ENCODE results near the gene PRRT2.

The PRRT2 gene

DNA sequence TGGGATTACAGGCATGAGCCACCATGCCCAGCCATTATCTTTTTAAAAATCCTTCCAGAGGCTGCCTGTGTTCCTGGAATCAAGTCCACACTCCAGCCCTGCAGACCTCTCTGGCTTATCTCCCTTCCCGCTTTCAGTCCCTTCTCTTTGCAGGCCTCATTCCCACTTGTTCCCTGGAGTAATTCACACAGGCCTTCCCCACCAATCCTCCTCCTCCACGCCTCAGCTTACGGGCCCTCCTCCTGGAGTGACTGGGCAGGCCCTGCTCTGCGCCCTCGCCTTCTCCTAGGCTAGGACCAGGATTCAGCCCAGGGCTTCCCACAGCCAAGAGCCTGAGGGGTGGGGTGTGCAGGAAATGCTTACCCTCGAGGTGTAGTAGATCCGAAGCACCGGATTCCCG is 48.2 kb downstream of the PRRT2 start:
- H3K4me3 ChIP-seq (ENCODE audit: low read depth, low read length), result no peak overlapping the region
- TF ChIP-seq, protein P1, sequence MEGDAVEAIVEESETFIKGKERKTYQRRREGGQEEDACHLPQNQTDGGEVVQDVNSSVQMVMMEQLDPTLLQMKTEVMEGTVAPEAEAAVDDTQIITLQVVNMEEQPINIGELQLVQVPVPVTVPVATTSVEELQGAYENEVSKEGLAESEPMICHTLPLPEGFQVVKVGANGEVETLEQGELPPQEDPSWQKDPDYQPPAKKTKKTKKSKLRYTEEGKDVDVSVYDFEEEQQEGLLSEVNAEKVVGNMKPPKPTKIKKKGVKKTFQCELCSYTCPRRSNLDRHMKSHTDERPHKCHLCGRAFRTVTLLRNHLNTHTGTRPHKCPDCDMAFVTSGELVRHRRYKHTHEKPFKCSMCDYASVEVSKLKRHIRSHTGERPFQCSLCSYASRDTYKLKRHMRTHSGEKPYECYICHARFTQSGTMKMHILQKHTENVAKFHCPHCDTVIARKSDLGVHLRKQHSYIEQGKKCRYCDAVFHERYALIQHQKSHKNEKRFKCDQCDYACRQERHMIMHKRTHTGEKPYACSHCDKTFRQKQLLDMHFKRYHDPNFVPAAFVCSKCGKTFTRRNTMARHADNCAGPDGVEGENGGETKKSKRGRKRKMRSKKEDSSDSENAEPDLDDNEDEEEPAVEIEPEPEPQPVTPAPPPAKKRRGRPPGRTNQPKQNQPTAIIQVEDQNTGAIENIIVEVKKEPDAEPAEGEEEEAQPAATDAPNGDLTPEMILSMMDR (IDR thresholded peaks at IDR 0.05; ENCODE audit: borderline replicate concordance, insufficient read depth, low read depth, low read length), result no peak

- TF ChIP-seq, protein P1 (IDR thresholded peaks at IDR 0.05; ENCODE audit: borderline replicate concordance, insufficient read depth, low read depth, low read length), result no peak
- H3K4me3 ChIP-seq (ENCODE audit: low read depth, low read length), result peak overlapping the region; percentile 77
These were observed 50.4 kb downstream of the PRRT2 start for GRCh38 chr16:29862383-29862883.

DNA sequence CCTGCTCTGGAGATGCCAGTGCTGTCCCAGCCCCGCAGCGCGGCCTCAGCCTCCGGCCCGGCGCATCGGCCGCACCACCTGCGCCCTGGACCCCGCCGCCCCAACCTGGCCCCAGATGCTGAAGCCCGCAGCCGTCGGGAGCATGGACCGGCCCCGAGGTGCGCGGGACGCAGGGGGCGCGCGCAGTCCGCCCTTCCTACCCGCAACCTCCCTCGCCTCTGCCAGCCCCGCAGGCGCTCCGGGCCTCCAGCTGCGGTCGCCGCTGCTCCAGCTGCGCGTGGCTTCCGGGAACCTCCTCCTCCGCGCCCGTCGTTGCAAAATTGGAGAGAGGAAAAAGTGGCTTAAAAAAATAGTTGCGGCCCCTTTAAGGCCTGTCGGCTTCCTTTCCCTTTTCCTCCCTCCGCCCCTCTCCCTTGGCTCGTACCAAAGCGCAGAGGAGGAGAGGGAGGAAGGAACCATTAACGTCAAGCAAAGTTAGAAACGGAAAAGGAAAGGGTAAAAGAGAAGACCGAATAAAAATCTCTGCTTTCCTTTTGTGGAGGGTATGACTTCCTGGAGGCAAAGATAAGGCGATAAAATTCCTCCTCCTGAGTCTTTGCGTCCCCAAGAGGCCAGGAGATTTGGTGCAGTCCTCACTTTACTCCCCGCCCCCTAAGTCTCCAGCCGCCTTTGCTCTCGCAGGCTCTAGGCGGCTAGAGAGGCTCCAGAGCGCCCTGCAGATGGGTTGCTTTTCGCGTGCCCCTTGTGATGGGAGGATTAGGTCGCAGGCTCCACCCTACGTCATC is 51.1 kb downstream of the PRRT2 start, which contains the start of gene CDIPT:
Gene CDIPT (minus strand): TSS at position 343 of the 785 bp plus-strand sequence. CDS start 369 bp downstream, outside the sequence.
- peak within 1 kb of the TSS; percentile 77 for H3K4me3 ChIP-seq (ENCODE audit: low read depth, low read length)
- TF ChIP-seq, protein P1 (IDR thresholded peaks at IDR 0.05; ENCODE audit: borderline replicate concordance, insufficient read depth, low read depth, low read length), result peak; percentile 90

GRCh38 chr16:29863669-29863984 is 51.6 kb downstream of the PRRT2 start:
- TF ChIP-seq, protein P1 (IDR thresholded peaks at IDR 0.05; ENCODE audit: borderline replicate concordance, insufficient read depth, low read depth, low read length), result no peak
- no peak overlapping the region for H3K4me3 ChIP-seq (ENCODE audit: low read depth, low read length)

GRCh38 chr16:29864205-29864604 is 52.2 kb downstream of the PRRT2 start:
- TF ChIP-seq, protein P1 (IDR thresholded peaks at IDR 0.05; ENCODE audit: borderline replicate concordance, insufficient read depth, low read depth, low read length), result no peak
- H3K4me3 ChIP-seq (ENCODE audit: low read depth, low read length), result no peak overlapping the region
